Right forelimb (tissue), 1 donor: Measurements from ENCODE around the gene MID1IP1.

Source experiments
- DNase-seq: peaks from one replicate; pipeline ENCODE4 v3.0.0-alpha.2; 2018

MID1IP1 gene

DNA sequence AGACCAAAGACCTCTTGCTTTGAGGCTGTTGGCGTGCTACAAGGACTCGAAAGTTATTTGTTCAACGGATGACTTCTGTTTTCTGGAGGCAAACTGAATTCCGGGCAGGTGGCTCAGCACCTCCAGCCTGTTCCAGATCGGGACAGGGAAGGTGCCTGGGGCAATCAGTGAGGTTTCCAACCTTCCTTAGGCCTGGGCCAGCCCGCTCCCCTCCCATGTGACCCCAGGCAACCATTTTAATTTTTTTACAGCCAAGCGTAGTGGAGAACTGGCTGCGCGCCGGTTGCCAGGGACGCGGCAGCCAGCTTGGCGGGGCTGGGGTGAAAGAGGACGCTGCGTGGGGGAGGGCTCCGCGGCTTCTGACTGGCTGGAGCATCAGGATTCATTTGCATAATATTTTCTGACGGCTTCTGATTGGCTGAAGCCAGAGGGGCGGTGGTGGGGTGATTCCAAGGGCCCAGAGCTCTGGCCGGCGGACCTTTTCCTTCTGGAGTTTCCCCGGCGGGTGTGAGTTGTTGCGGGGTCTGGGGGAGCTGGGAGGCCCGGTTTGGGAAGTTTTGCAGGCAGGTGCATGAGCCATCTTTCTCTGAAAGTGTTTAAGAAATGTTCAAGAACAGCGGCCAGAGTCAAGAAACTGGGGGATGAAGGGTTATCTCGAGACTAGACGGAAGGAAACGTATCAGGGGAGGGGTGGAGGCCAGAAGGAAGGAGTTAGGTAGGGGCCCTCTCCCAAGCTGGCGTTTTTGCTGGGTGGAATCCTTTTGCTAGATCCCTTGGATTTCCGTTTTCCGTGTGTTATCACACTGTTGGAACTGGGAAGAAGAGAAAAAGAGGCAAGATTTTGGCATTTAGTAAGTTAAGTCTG, at the start of gene MID1IP1:
Gene MID1IP1, plus strand, starts transcription at position 479 of the 865 bp plus-strand sequence. CDS start 3,488 bp downstream, outside the sequence.
- DNase-seq: peak; percentile 91

- no peak for DNase-seq
These were observed 47.0 kb upstream of the MID1IP1 start for GRCh38 chrX:38754102-38754790.

DNA sequence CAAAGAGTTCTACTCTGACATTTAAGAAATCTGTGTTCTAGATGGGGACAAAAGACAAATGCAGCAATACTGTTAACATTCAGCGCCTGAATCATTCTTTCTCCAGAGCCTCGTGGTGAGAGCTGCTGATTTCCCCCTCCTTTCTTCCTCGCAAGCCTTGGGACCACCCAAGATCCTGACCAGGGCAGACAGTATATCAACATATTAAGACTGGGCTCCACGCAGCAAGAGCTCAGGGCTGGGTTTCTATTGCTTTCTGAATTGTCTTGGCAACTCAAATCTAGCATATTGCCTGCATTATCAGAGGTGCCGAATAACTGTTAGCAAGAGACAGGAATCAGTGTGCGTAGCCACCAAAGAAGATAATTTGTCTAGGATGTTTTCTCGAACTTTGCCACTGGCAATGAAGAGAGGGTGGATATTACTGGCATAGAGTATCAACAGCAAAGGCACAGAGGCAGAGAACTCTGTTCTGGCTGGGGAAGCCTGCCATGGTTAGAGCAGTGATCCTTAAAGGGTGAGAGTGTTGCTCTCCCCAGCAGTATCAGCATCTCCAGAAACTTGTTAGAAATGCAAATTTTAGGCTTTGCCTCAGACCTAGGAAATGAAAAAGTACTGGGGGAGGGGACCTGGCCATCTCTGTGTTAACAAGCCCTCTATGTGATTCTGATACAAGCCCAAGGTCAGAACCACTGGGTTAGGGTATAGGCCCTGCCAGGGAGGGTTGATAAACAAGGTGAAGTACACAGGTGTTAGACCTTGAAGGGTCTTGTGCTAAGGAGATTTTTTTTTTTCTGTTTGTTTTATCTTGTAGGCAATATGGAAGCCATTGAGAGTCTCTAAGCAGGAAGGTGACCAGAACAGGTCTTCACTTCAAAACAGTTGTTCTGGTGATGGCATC, 46.2 kb upstream of the MID1IP1 start:
- no peak for DNase-seq

DNA sequence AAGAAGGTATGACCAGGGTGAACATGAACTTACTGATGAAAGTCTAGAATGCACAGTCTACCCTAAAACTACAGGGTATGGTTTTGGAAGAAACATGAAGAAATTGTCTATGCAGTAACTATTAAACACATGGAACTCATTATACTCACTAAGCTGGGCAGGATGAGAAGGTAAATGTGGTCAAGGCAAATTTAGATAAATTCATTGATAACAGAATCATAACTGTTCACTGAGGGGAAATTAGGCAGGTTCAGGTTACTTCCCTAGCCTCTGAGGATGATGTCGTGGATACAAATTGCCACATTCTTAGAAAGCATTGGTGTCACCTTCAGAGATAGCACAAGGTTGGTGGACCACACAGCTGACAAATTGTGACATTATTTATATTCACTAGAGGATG, 40.4 kb upstream of the MID1IP1 start:
- no peak for DNase-seq

DNA sequence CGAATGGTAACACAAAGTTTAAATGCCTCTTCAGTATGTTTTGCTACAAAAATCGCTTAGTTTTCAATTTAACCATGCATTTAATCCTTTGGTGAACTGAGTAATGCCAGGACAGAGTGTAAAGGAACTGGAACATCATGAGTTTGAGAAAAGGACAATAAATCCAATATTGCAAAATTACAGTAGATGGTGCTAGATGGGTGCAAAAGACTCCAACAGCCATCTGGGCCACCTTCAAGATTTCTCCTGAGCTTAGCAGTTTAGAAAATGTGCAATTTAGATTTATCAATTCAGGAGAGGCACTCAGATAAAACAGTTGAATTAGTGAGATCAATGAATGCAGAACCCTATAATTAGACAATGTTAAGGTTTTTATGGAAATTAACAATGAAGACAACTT, 33.2 kb upstream of the MID1IP1 start:
- no peak for DNase-seq

- no peak for DNase-seq
These were observed 31.1 kb upstream of the MID1IP1 start for GRCh38 chrX:38770152-38770551.

DNA sequence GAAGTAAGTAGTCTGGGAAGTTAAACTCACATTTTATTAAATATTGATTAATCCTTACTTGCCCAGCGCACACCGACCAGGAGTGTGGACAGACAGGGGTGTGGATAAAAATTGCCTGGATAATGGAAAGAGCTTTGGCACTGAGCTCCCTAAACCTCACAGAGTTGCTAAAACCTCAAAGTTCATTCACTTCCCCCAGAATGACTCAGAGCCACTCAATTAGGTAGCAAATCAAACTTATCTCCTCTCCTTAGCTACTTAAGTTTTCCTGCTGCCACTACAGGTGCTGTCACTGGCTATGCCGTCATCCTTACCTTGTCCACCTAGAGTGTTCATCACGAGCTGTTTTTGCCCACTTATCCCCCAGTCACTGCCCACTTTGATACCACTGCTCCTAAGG, 27.0 kb upstream of the MID1IP1 start:
- no peak for DNase-seq

GRCh38 chrX:38796946-38797345, 4.3 kb upstream of the MID1IP1 start:
- DNase-seq: no peak

DNA sequence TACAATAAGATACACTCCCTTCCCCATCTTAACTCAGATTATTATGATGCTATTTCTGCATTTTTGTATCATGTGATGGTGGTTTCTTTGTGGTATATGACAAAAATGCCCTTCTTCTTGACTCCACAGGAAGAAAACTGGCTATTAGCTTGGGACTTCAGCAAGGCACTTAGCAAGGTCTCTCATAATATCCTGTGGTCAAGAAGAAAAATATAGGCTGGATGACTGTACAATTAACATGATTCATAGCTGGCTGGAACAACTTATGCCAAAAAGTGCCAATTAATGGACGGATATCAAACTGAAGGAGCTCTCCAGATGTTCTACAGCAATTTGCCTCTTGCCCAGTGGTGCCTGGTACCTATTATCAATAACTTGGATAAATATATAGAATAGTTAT, 2.3 kb upstream of the MID1IP1 start:
- no peak for DNase-seq

- DNase-seq: peak; percentile 43
These were observed 1.2 kb upstream of the MID1IP1 start for GRCh38 chrX:38799995-38800580.

DNA sequence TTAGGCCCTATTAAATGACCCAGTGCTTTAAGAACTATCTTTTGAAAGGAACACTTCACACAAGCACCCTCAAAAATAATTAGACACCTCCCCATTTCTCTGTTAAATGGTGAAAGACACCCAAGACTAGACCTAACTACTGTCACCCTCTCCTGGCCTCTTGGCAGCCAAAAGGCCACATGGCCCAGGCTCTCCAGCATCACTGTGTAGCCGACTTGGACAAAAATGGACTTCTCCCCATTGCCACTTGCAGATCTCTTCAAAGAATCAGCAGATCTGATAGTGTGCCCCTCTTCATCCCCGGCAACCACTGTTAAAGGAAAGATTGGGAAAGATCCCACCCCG, 2.0 kb downstream of the MID1IP1 start:
- DNase-seq: peak; percentile 41

DNA sequence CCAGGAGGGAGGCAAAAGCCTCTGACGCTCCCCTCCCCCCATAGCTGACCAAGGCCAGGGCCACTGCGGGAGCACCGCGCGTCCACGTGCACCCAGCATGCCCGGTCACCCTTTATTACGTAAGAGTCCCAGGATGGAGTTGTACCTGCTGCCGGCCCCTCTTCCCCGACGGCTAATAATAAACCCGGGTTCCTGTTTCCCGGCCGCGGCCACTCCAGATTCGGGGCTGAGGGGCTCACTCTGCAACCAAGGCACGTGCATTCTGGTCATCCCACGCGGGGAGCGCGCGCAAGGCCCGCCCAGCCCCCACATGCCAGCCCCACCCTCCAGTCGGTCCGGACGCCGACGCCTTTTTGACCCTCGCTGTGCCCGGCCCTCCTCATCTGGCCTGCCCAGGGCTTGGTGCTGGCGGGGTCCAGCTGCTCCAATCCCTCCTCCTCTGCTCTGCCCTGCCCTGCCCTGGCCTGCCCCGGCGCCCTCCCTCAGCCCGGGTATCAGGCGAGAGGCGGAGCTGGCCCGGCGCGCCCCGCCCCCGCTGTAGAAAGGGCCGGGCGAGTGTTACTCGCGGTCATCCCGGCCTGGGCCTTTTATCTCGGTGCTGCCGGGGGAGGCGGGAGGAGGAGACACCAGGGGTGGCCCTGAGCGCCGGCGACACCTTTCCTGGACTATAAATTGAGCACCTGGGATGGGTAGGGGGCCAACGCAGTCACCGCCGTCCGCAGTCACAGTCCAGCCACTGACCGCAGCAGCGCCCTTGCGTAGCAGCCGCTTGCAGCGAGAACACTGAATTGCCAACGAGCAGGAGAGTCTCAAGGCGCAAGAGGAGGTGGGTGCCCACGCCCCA, 2.6 kb downstream of the MID1IP1 start:
- DNase-seq: peak; percentile 80

- DNase-seq: no peak
These were observed 3.1 kb downstream of the MID1IP1 start for GRCh38 chrX:38804432-38804681.

DNA sequence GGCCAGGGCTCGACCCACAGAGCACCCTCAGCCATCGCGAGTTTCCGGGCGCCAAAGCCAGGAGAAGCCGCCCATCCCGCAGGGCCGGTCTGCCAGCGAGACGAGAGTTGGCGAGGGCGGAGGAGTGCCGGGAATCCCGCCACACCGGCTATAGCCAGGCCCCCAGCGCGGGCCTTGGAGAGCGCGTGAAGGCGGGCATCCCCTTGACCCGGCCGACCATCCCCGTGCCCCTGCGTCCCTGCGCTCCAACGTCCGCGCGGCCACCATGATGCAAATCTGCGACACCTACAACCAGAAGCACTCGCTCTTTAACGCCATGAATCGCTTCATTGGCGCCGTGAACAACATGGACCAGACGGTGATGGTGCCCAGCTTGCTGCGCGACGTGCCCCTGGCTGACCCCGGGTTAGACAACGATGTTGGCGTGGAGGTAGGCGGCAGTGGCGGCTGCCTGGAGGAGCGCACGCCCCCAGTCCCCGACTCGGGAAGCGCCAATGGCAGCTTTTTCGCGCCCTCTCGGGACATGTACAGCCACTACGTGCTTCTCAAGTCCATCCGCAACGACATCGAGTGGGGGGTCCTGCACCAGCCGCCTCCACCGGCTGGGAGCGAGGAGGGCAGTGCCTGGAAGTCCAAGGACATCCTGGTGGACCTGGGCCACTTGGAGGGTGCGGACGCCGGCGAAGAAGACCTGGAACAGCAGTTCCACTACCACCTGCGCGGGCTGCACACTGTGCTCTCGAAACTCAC, 3.6 kb downstream of the MID1IP1 start:
- peak; percentile 59 for DNase-seq

DNA sequence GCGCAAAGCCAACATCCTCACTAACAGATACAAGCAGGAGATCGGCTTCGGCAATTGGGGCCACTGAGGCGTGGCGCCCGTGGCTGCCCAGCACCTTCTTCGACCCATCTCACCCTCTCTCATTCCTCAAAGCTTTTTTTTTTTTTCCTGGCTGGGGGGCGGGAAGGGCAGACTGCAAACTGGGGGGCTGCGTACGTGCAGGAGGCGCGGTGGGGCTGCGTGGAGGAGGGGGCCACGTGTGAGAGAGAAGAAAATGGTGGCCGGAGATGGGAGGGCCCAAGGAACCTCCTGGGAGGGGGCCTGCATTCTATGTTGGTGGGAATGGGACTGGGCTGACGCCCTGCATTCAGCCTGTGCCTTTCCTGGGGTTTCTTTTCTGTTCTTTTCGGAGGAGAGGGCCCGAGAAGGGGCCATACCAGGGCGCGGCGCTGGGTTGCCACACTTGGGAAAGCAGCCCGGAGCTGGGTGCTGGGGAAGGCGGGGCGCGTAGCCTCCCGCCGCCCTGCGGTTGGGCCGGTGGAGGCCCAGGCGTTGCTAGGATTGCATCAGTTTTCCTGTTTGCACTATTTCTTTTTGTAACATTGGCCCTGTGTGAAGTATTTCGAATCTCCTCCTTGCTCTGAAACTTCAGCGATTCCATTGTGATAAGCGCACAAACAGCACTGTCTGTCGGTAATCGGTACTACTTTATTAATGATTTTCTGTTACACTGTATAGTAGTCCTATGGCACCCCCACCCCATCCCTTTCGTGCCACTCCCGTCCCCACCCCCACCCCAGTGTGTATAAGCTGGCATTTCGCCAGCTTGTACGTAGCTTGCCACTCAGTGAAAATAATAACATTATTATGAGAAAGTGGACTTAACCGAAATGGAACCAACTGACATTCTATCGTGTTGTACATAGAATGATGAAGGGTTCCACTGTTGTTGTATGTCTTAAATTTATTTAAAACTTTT, 4.5 kb downstream of the MID1IP1 start:
- DNase-seq: peak; percentile 66

DNA sequence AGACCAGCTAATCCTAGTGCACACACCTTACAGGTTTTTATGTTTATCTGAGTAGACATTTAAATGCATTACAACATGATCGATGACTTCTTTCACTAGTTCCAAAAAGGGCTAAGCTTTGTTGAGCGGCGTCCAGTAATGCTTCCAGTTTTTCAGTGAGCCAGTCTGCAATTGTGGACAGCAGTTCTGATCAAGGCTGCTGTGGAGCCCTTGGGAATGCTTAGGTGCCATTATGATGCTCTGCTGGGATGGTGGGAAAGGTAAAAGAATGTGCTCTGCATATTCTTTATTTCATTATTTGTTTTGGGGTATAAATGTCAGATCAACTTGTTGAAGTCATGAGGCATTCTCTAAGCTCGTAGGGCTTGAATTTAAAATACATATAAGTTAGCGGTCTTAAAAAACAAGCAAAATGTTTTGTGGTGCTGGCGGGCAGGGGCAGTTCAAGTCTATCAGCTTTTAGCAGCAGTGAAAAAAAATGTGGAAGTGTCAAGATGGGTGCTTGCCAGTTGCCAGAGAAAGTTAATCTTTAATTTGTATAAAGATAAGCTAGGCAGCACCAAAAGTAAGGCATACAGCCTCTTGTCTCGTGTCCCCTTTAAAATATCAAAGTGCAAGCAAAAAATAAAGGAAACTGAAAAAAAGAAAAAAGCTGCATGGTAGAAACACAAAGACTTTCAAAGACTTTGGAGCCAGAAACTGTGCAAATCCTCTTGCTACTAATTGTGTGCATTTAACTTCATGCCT, 5.8 kb downstream of the MID1IP1 start:
- no peak for DNase-seq

DNA sequence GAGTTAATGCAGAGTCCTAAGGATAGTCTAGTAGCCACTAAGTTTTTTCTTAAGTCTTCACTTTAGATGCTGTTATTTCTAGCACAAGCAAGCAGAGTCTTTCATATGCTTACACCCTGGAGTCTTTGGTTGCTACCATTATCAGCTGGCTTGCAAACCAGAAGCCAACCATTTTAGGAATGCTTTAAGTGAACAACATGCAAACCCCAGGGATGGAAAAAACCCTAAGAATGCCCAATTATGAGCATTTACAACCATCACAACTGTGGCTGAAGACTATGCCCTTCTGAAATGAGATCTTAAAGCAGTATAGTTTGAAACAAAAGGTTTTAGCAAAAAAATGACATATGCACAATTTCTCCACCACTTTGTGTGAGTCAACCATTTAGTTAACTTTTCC, 6.6 kb downstream of the MID1IP1 start:
- DNase-seq: no peak

DNA sequence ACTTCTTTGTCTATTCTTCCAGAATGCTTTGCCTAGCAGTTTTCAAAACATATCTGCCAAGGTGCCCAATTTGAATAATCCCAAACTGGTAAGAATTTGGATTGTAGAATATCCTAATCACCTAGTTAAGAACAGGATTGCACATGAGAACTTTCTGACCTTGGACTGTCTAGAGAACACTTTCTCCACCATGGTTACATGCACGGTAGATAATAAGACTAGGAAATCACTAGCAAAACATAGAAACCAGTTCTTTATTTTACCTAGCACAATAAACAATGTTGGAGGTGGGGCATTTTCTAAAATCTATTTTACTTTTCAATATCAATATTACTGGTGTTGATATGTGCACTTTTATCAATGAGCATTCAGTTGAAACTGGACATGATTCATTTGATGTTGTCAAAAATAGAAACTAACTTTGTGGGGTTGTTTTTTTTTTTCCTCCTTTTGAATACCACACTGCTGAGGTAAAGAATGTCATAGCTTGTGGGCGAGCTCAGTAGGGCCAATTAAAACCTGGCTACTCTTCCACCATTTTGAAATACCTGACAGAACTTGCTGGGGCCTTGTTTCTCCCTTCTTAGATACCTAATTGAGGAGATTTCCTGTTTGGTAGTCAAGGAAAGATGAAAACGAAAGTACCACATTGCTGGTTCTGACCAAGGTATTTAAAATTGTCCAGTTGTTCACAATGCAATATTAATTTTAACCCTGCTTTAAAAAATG, 10.4 kb downstream of the MID1IP1 start:
- DNase-seq: no peak

DNA sequence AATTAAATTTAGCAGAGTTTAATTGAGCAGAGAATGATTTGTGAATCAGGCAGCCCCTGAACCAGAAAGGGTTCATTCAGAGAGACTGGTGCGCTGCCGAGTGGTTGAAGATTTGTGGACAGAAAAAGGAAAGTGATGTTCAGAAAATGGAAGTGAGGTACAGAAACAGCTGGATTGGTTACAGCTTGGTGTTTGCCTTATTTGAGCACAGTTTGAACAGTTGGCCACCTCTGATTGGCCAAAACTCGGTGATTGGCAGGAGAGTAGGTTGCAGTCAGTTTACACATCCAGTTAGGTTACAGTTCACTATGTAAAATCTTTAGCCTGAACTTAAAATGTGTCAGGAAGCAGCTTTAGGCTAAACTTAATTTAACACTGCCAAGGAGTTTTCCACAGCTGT, 14.9 kb downstream of the MID1IP1 start:
- no peak for DNase-seq
